Tibial nerve (tissue), 4 donors: ENCODE data around the gene EEF2.

Source experiments
- CTCF ChIP-seq, 5 experiments: fragments of 200-600 bp in 3 of 5; fragments of 450-650 bp in 2 of 5; sonication (generic) in 3 of 5; IDR thresholded peaks; one replicate each; pipeline ENCODE4 v1.5.1; 2016 to 2019; ENCODE audit warnings: antibody characterized with exemption in 5 of 5, mild to moderate bottlenecking in 3 of 5, moderate library complexity in 2 of 5
- EP300 ChIP-seq, 2 donors: sonication (generic); formaldehyde crosslinking; IDR thresholded peaks; one replicate each; pipeline ENCODE4 v1.6.1; 2017; ENCODE audit warnings: antibody characterized with exemption in 2 of 2, mild to moderate bottlenecking in 1 of 2
- POLR2A ChIP-seq, 2 donors: fragments of 450-650 bp; IDR thresholded peaks; one replicate each; pipeline ENCODE4 v1.6.1; 2017; ENCODE audit warnings: antibody characterized with exemption in 2 of 2, mild to moderate bottlenecking in 2 of 2, moderate library complexity in 2 of 2

- TF ChIP-seq CTCF (IDR thresholded peaks at IDR 0.05) (no peak), POLR2A (IDR thresholded peaks at IDR 0.05) (no peak), EP300 (IDR thresholded peaks at IDR 0.05) (no peak)
Measured at GRCh38 chr19:4013886-4014540, 28.8 kb upstream of the EEF2 start.
